Coronary artery (tissue), 2 donors: ENCODE results near the gene DNAH1.

ENCODE experiments used
- DNase-seq: peaks from one replicate; pipeline ENCODE4 v3.0.0-alpha.2; 2017; ENCODE audit warnings: low spot score
- H3K27ac ChIP-seq, 2 donors: fragments of 200-600 bp; sonication (generic); one replicate each; pipeline ENCODE4 v1.5.1; 2016 to 2019
- H3K4me3 ChIP-seq: fragments of 200-600 bp; sonication (generic); 2 replicates; pipeline ENCODE4 v1.5.1; 2016; ENCODE audit warnings: mild to moderate bottlenecking, moderate library complexity
- TF ChIP-seq, protein P1 (sequence below): fragments of 200-600 bp; sonication (generic); IDR thresholded peaks from one replicate; pipeline ENCODE4 v1.5.1; 2019; ENCODE audit warnings: antibody characterized with exemption

Gene DNAH1

DNA sequence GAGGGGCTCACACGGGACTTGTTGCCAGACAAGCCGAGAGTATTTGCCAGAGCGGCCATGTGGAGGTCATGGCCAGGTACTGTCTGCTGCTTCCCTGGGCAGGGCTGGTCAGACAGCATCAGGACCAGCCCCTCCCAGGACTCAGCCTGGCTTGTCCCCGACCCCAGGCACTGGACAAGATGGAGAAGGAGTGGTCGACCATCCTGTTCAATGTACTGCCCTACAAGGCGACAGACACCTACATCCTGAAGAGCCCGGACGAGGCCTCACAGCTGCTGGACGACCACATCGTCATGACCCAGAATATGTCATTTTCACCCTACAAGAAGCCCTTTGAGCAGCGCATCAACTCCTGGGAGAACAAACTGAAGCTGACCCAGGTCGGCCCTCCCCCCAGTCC lies 38.6 kb downstream of the DNAH1 start:
- DNase-seq = no peak
- H3K27ac ChIP-seq = no peak overlapping the region
- H3K4me3 ChIP-seq = no peak overlapping the region
- TF ChIP-seq, protein P1, sequence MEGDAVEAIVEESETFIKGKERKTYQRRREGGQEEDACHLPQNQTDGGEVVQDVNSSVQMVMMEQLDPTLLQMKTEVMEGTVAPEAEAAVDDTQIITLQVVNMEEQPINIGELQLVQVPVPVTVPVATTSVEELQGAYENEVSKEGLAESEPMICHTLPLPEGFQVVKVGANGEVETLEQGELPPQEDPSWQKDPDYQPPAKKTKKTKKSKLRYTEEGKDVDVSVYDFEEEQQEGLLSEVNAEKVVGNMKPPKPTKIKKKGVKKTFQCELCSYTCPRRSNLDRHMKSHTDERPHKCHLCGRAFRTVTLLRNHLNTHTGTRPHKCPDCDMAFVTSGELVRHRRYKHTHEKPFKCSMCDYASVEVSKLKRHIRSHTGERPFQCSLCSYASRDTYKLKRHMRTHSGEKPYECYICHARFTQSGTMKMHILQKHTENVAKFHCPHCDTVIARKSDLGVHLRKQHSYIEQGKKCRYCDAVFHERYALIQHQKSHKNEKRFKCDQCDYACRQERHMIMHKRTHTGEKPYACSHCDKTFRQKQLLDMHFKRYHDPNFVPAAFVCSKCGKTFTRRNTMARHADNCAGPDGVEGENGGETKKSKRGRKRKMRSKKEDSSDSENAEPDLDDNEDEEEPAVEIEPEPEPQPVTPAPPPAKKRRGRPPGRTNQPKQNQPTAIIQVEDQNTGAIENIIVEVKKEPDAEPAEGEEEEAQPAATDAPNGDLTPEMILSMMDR = no peak

DNA sequence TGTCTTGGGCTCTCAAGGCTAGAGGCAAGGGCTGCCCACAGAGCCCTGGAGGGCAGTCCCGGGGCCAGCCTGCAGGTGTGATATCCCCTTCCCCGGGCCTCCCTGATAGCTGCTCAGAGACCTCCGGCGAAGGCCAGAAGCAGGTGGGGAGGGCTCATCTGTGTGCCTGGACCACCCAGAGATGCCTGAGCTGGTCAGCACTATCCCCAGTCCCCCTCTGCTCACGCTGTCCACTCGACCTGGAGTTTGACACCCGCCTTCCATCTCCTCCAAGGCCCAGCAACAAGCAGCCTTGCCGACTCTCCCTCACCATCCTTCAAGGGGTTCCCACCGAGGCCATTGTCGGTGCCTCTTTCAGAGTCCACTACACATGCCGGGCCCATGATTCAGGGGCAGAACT lies 39.4 kb downstream of the DNAH1 start:
- no peak for DNase-seq
- H3K4me3 ChIP-seq = no peak overlapping the region
- TF ChIP-seq, protein P1 = no peak
- no peak overlapping the region for H3K27ac ChIP-seq

DNA sequence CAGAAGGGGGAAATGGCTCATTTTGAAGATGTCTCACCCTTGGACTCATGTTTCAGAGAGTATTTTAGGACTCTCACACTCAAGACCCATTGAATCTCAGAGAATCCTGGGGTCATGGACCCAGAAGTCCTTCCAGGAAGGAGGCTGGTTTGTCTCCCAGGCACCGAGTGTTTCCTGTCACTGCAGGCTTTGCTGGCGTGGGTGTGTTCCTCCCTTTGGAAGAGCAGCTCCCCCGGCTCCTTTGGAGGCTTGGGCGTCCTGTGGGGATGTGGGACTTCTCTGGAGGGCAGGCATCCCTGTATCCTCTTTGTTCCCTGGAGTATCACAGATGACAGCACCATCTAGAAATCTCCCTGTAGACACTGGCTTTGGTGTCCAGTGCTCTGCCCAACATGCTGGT lies 40.0 kb downstream of the DNAH1 start:
- no peak overlapping the region for H3K27ac ChIP-seq
- no peak overlapping the region for H3K4me3 ChIP-seq
- DNase-seq = no peak
- TF ChIP-seq, protein P1 = no peak

DNA sequence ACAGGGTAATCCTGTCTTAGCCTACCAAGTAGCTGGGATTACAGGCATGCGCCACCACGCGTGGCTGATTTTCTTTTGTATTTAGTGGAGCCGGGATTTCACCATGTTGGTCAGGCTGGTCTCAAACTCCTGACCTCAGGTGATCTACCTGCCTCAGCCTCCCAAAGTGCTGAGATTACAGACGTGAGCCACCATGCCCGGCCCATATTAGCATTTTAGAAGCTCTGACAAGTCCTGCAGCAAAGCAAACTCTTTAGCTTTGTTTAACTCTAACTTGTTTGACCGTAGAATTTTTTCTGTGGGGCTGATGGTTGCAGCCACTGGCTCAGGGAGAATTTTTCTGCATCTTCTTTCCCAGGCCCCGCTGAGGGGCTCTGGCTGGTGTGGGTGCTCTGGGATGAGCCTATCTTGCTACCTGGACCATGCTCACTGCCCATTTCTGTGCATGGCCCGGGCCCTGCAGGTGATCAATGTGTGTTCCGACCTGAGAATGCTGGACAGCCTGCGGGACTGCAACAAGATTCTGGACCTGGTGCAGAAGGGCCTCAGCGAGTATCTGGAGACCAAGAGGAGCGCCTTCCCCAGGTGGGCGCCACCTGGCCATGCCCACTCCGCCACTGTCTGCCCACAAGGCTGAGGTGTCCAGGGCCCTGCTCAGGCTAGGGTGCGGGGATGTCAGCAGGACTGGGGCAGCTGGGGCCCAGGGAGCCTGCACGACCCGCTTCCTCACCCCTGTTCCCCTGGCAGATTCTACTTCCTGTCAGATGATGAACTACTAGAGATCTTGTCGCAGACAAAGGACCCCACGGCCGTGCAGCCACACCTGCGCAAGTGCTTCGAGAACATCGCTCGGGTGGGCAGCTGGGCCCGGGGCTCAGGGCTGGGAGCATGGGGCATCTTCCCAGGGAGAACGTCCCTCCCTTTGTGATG lies 41.3 kb downstream of the DNAH1 start:
- H3K4me3 ChIP-seq = no peak overlapping the region
- TF ChIP-seq, protein P1 = no peak
- no peak for DNase-seq

DNA sequence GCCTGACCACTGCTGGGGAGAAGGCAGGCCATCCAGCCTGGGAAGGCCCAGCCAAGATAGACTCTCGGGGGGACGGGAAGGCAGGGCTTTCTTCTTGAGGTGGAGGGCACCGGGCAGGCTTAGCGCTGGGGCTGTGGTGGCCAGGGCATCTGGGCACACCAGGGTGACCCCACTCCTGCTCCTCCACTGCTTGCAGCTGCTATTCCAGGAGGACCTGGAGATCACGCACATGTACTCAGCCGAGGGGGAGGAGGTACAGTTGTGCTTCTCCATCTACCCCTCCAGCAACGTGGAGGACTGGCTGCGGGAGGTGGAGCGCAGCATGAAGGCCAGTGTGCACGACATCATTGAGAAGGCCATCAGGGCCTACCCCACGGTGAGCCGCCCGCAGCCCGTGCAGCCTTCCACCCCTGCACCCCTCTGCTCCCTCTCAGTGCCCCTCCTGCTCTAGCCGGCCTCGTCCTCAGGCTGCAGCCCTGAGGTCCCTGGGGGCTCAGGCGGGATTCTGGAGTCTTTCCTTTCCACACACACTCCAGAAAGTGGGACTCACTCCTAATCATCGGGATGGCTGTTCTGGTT lies 42.3 kb downstream of the DNAH1 start:
- no peak for DNase-seq
- H3K4me3 ChIP-seq = no peak overlapping the region
- no peak overlapping the region for H3K27ac ChIP-seq
- TF ChIP-seq, protein P1 = no peak

More for the DNA sequence above, 41.3 kb downstream of the DNAH1 start:
- H3K27ac ChIP-seq = no peak overlapping the region

DNA sequence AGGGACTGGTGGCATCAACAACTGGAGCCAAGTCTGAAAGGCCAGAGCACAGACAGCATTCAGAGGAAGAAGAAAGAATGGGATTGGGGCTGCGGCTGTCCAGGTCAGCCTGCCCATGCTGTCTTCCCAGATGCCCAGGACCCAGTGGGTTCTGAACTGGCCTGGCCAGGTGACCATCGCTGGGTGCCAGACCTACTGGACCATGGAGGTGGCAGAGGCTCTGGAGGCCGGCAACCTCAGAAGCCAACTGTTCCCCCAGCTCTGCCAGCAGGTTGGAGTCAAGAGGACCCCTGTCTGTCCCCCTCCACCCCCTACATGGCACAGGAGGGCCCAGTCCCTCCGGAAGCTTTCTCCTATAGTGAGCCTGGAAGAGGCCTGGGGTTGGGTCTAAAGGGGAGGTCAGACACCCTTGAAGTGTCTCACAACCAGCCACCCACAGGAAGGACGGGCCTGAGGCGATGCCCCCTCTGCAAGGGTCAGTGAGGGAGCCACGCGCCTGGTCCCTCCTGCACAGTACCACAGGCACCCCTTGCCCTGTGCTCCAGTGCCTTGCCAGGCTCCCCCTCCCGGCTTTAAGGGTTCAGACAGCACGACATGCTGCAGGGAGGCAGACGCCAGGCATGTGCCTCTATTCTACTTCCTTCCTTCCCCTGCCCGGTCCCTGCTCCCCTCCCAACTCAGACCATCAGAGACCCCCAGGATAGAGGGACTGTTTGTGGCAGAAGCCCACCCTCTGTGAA lies 43.2 kb downstream of the DNAH1 start:
- H3K4me3 ChIP-seq = no peak overlapping the region
- DNase-seq = no peak
- no peak overlapping the region for H3K27ac ChIP-seq
- TF ChIP-seq, protein P1 = no peak
